GM12872 (cell line): ENCODE results near the gene PLEKHG1.

Experiments used
- CTCF ChIP-seq: IDR thresholded peaks from 3 replicates; pipeline ENCODE4 v1.5.1; 2011; ENCODE audit warnings: low read depth, mild to moderate bottlenecking, low read length, moderate library complexity; ENCODE audit not compliant: insufficient read depth

The PLEKHG1 gene

GRCh38 chr6:150567380-150567779 lies 32.3 kb upstream of the PLEKHG1 start:
- no peak for TF ChIP-seq CTCF

- TF ChIP-seq CTCF: no peak
These were observed 31.8 kb upstream of the PLEKHG1 start for GRCh38 chr6:150567823-150568383.

- TF ChIP-seq CTCF: no peak
These were observed 31.1 kb upstream of the PLEKHG1 start for GRCh38 chr6:150568560-150568959.

GRCh38 chr6:150569161-150569560 lies 30.5 kb upstream of the PLEKHG1 start:
- TF ChIP-seq CTCF: no peak

GRCh38 chr6:150573041-150573681 lies 26.5 kb upstream of the PLEKHG1 start:
- TF ChIP-seq CTCF: no peak

- TF ChIP-seq CTCF: no peak
These were observed 23.8 kb upstream of the PLEKHG1 start for GRCh38 chr6:150575836-150576235.

GRCh38 chr6:150576651-150577226 lies 22.9 kb upstream of the PLEKHG1 start:
- TF ChIP-seq CTCF: no peak
